ENCODE results near the gene CTIF.

Gene CTIF

GRCh38 chr18:48802543-48803290 is 263.9 kb downstream of the CTIF start:
- no peaks in the 10 kb centered on the region for H3K4me1 ChIP-seq (ENCODE audit: control insufficient read depth, insufficient read depth, low read length)
- H3K36me3 ChIP-seq (ENCODE audit: control insufficient read depth, insufficient read depth, low read length), result no peaks in the 10 kb centered on the region
- peak overlapping the region; percentile 21 for H3K27ac ChIP-seq (ENCODE audit: low read depth, low read length)
- no peaks in the 10 kb centered on the region for H3K9me3 ChIP-seq (ENCODE audit: control insufficient read depth, insufficient read depth, low read length)
- H3K27me3 ChIP-seq (ENCODE audit: control insufficient read depth, insufficient read depth, low read length), result no peaks in the 10 kb centered on the region
- H3K4me3 ChIP-seq (ENCODE audit: low read depth, low read length), result no peak overlapping the region
- no peak overlapping the region for H3K9ac ChIP-seq (ENCODE audit: low read depth, low read length)

- H3K9ac ChIP-seq (ENCODE audit: low read depth, low read length), result no peak overlapping the region
- no peaks in the 10 kb centered on the region for H3K27me3 ChIP-seq (ENCODE audit: control insufficient read depth, insufficient read depth, low read length)
- no peaks in the 10 kb centered on the region for H3K36me3 ChIP-seq (ENCODE audit: control insufficient read depth, insufficient read depth, low read length)
- no peaks in the 10 kb centered on the region for H3K4me1 ChIP-seq (ENCODE audit: control insufficient read depth, insufficient read depth, low read length)
- H3K9me3 ChIP-seq (ENCODE audit: control insufficient read depth, insufficient read depth, low read length), result no peaks in the 10 kb centered on the region
- no peak overlapping the region for H3K27ac ChIP-seq (ENCODE audit: low read depth, low read length)
- no peak overlapping the region for H3K4me3 ChIP-seq (ENCODE audit: low read depth, low read length)
Measured at GRCh38 chr18:48803518-48803917, 264.7 kb downstream of the CTIF start.

DNA sequence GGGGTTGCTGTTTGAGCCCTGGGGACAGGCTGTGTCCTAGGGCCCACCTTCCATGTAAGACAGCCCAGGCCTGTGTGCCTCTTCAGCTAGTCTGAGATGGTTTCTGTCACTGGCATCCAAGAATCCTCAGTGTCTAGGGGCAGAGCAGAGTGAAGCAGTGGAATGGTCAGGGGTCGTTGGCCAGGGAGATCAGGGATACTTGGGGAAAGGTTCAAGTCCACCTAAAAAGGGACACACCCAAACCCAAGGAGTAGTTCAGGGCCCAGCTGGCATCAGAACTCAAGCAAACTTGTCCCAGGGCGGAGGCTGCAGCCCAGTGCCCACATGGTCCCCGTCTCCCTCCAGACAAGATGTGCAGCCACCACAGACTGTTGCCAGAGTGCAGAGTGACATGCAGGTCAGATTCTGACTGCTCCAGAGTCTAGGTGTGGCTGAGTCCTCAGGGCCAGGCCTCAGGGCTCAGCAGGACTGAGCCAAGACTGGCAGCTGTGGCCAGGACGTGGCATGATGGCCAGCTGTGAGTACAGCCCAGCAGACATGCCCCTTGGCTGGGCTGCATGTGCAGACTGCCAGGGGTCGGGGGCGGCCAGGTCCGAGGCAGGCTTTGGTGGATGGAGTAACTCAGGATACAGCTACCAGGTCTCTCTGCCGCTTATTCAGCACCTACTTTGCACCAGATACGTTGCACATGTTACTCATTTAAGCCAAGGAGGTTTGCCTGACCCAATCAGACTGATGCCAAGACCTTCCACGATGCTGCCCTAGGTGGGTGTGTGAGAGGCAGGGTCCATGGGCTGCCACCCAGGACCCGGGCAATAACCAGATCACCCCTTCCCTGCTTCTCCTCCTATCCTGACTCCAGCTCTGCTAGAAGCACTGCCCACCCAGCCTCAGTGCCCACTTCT is 265.4 kb downstream of the CTIF start:
- Histone ChIP-seq H3K4me1 (ENCODE audit: control insufficient read depth, insufficient read depth, low read length) (no peaks in the 10 kb centered on the region), H3K27ac (ENCODE audit: low read depth, low read length) (no peak overlapping the region)

GRCh38 chr18:48804856-48805610 is 266.2 kb downstream of the CTIF start:
- H3K27me3 ChIP-seq (ENCODE audit: control insufficient read depth, insufficient read depth, low read length), result no peaks in the 10 kb centered on the region
- H3K4me3 ChIP-seq (ENCODE audit: low read depth, low read length), result no peak overlapping the region
- no peaks in the 10 kb centered on the region for H3K4me1 ChIP-seq (ENCODE audit: control insufficient read depth, insufficient read depth, low read length)
- H3K27ac ChIP-seq (ENCODE audit: low read depth, low read length), result no peak overlapping the region
- no peak overlapping the region for H3K9ac ChIP-seq (ENCODE audit: low read depth, low read length)
- no peaks in the 10 kb centered on the region for H3K9me3 ChIP-seq (ENCODE audit: control insufficient read depth, insufficient read depth, low read length)
- no peaks in the 10 kb centered on the region for H3K36me3 ChIP-seq (ENCODE audit: control insufficient read depth, insufficient read depth, low read length)

More for the DNA sequence above, 265.4 kb downstream of the CTIF start:
- no peaks in the 10 kb centered on the region for H3K27me3 ChIP-seq (ENCODE audit: control insufficient read depth, insufficient read depth, low read length)
- no peak overlapping the region for H3K9ac ChIP-seq (ENCODE audit: low read depth, low read length)
- no peaks in the 10 kb centered on the region for H3K9me3 ChIP-seq (ENCODE audit: control insufficient read depth, insufficient read depth, low read length)
- H3K4me3 ChIP-seq (ENCODE audit: low read depth, low read length), result no peak overlapping the region
- H3K36me3 ChIP-seq (ENCODE audit: control insufficient read depth, insufficient read depth, low read length), result no peaks in the 10 kb centered on the region

- Histone ChIP-seq H3K9ac (ENCODE audit: low read depth, low read length) (no peak overlapping the region), H3K9me3 (ENCODE audit: control insufficient read depth, insufficient read depth, low read length) (no peaks in the 10 kb centered on the region), H3K36me3 (ENCODE audit: control insufficient read depth, insufficient read depth, low read length) (no peaks in the 10 kb centered on the region), H3K27me3 (ENCODE audit: control insufficient read depth, insufficient read depth, low read length) (no peaks in the 10 kb centered on the region), H3K4me1 (ENCODE audit: control insufficient read depth, insufficient read depth, low read length) (no peaks in the 10 kb centered on the region), H3K27ac (ENCODE audit: low read depth, low read length) (no peak overlapping the region), H3K4me3 (ENCODE audit: low read depth, low read length) (no peak overlapping the region)
Measured at GRCh38 chr18:48805826-48806535, 267.1 kb downstream of the CTIF start.

DNA sequence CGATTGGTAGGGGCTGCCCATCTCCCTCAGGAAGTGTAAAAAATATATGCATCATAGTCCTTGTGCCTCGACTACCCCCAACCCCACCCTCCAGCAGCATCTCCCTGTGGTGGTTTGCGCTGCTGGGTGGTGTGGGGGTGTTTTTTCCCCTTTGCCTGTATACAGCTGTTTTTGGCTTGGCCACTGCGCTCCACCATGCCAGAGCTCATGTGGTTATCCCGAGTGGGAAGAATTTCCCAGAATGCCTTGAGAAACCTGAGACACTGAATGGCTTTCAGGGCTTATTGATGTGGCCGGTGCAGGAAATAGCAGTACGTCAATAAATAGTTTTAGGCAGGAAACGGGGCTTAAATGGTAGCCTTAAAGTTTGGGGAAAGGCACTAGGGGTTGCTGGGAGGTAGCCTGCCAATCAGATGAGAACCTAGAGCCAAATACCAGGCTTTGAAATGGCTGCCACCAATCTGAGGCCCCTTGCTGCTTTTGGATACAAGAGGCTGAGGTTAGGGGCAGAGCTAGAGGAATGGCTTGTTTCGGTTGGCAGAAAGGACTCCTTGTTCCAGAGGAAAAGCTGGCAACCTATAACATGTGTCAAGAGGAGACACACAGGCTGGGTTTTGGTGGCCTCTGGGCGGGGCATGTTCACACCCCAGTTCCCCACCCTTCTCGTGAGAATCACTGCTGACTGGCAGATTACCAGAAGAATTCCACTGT is 267.9 kb downstream of the CTIF start:
- Histone ChIP-seq H3K4me1 (ENCODE audit: control insufficient read depth, insufficient read depth, low read length) (no peaks in the 10 kb centered on the region), H3K9me3 (ENCODE audit: control insufficient read depth, insufficient read depth, low read length) (no peaks in the 10 kb centered on the region), H3K9ac (ENCODE audit: low read depth, low read length) (no peak overlapping the region), H3K4me3 (ENCODE audit: low read depth, low read length) (no peak overlapping the region), H3K27ac (ENCODE audit: low read depth, low read length) (no peak overlapping the region), H3K36me3 (ENCODE audit: control insufficient read depth, insufficient read depth, low read length) (no peaks in the 10 kb centered on the region), H3K27me3 (ENCODE audit: control insufficient read depth, insufficient read depth, low read length) (no peaks in the 10 kb centered on the region)

DNA sequence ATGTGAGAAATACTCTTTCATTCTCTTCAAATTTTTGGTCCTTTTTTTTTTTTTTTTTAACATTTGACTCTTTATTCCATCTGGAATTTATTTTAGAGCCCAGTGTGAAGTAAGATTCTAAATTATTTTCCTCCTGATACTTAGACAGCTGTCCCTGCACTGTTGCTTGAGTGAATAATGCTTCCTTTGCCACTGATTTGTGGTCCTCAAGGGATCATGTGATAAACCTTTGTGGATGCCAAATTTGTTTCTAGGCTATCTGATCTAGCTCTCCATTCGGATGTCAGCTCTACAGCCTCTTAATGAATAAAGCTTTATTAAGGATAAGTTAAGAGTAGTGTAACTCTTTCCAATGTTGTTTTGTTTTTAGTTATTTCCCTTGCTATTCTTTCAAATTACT is 269.6 kb downstream of the CTIF start:
- H3K4me3 ChIP-seq (ENCODE audit: low read depth, low read length), result no peak overlapping the region
- no peaks in the 10 kb centered on the region for H3K9me3 ChIP-seq (ENCODE audit: control insufficient read depth, insufficient read depth, low read length)
- H3K27me3 ChIP-seq (ENCODE audit: control insufficient read depth, insufficient read depth, low read length), result no peaks in the 10 kb centered on the region
- H3K9ac ChIP-seq (ENCODE audit: low read depth, low read length), result no peak overlapping the region
- no peaks in the 10 kb centered on the region for H3K4me1 ChIP-seq (ENCODE audit: control insufficient read depth, insufficient read depth, low read length)
- no peaks in the 10 kb centered on the region for H3K36me3 ChIP-seq (ENCODE audit: control insufficient read depth, insufficient read depth, low read length)
- no peak overlapping the region for H3K27ac ChIP-seq (ENCODE audit: low read depth, low read length)

DNA sequence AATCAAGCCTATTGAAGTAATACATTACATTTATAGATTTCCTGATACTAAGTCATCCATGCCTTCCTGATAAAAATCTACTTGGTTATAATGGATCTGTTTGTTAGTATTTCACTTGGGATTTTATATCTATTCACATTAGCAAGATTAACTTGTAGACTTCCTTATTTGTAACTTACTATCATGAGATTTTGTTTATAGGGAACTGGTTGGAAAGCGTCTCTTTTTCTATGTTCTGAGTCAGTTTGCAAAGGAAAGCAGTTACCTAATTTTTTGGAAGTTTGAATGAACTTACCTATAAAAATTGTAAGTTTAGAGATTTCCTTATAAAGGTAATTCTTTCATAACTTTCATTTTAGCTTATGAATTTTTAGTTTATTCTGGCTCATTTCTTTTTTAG is 270.5 kb downstream of the CTIF start:
- no peaks in the 10 kb centered on the region for H3K36me3 ChIP-seq (ENCODE audit: control insufficient read depth, insufficient read depth, low read length)
- H3K9ac ChIP-seq (ENCODE audit: low read depth, low read length), result no peak overlapping the region
- H3K27ac ChIP-seq (ENCODE audit: low read depth, low read length), result no peak overlapping the region
- H3K4me3 ChIP-seq (ENCODE audit: low read depth, low read length), result no peak overlapping the region
- H3K4me1 ChIP-seq (ENCODE audit: control insufficient read depth, insufficient read depth, low read length), result no peaks in the 10 kb centered on the region
- H3K9me3 ChIP-seq (ENCODE audit: control insufficient read depth, insufficient read depth, low read length), result no peaks in the 10 kb centered on the region
- H3K27me3 ChIP-seq (ENCODE audit: control insufficient read depth, insufficient read depth, low read length), result no peaks in the 10 kb centered on the region

GRCh38 chr18:48810805-48811204 is 272.0 kb downstream of the CTIF start:
- Histone ChIP-seq H3K4me3 (ENCODE audit: low read depth, low read length) (no peak overlapping the region), H3K9me3 (ENCODE audit: control insufficient read depth, insufficient read depth, low read length) (no peaks in the 10 kb centered on the region), H3K27me3 (ENCODE audit: control insufficient read depth, insufficient read depth, low read length) (no peaks in the 10 kb centered on the region), H3K9ac (ENCODE audit: low read depth, low read length) (no peak overlapping the region), H3K27ac (ENCODE audit: low read depth, low read length) (no peak overlapping the region), H3K36me3 (ENCODE audit: control insufficient read depth, insufficient read depth, low read length) (no peaks in the 10 kb centered on the region), H3K4me1 (ENCODE audit: control insufficient read depth, insufficient read depth, low read length) (no peaks in the 10 kb centered on the region)

GRCh38 chr18:48811401-48811800 is 272.6 kb downstream of the CTIF start:
- Histone ChIP-seq H3K4me3 (ENCODE audit: low read depth, low read length) (no peak overlapping the region), H3K27ac (ENCODE audit: low read depth, low read length) (no peak overlapping the region), H3K9ac (ENCODE audit: low read depth, low read length) (no peak overlapping the region), H3K36me3 (ENCODE audit: control insufficient read depth, insufficient read depth, low read length) (no peaks in the 10 kb centered on the region), H3K9me3 (ENCODE audit: control insufficient read depth, insufficient read depth, low read length) (no peaks in the 10 kb centered on the region), H3K27me3 (ENCODE audit: control insufficient read depth, insufficient read depth, low read length) (no peaks in the 10 kb centered on the region), H3K4me1 (ENCODE audit: control insufficient read depth, insufficient read depth, low read length) (no peaks in the 10 kb centered on the region)
